T follicular helper cell (primary cell): Measurements from ENCODE around the gene TMEM120A.

Experiments used
- DNase-seq: peaks from one replicate; pipeline ENCODE4 v3.0.0-alpha.2; 2020; ENCODE audit warnings: low read depth

TMEM120A gene

GRCh38 chr7:75981203-75981452, 13.3 kb downstream of the TMEM120A start:
- no peak for DNase-seq

- no peak for DNase-seq
Measured at GRCh38 chr7:75980430-75981202, 13.8 kb downstream of the TMEM120A start.

DNA sequence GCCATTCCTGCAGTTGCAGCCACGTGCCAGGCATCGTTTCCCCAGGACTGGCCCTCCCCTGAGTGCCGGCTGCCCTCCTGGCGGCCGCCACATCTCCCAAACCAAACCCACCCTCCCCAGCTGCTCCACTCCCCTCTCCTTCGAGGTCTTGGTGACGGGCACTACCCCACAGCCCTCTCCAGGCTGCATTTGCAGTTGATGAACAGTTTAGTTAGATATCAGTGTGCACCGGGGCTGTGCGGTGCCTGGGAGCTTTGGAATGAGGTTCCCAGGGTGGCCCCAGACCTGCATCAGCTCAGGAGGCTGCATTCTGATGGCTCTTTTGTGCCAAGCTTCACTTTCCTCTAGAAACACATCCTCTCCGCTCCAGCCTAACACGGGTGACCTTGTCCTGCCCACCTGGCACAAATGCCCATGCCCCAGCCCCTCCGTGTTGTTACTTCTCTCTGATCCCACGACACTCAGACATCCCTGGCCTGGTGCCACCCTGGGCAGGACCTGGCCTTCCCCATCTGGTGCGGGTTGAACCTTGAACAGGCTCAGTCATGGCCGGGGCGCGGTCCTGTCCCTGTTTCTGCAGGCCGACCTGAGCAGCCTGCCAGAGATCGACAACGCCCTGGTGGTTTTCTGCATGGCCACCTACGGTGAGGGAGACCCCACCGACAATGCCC, 14.5 kb downstream of the TMEM120A start:
- no peak for DNase-seq

GRCh38 chr7:75977743-75978142, 16.7 kb downstream of the TMEM120A start:
- DNase-seq: no peak

- no peak for DNase-seq
Measured at GRCh38 chr7:75971961-75972763, 22.2 kb downstream of the TMEM120A start.

DNA sequence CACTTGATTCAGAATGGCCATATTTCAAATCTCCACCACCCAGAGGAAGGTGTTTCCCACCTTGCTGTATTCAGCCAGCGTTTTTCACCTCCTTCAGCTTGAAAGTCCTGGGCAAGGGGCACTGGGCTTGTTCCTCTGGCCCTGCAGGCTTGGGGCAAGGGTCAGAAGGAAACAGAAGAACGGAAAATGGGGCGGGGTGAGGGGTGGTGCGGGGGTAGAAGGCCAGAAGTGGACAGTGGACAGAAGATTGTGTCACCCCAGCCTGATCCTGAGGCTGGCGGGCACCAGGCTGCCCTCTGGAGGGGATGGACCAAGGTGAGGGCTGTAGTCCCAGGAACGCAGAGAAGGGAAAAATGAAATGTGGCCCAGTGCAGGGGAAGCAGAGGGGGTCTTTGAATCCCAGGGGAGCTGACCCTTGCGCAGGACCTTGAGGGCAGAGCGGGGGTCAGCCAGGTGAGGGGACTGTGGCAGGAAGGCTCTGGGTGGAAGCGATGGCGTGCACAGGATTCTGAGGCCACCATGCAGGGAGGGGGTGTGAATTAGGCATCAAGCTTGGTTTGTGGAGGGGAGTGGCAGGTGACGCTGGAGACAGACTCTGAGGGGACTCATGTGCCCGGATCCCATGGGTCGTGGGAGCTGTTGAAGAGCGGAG, 23.0 kb downstream of the TMEM120A start:
- DNase-seq: no peak

DNA sequence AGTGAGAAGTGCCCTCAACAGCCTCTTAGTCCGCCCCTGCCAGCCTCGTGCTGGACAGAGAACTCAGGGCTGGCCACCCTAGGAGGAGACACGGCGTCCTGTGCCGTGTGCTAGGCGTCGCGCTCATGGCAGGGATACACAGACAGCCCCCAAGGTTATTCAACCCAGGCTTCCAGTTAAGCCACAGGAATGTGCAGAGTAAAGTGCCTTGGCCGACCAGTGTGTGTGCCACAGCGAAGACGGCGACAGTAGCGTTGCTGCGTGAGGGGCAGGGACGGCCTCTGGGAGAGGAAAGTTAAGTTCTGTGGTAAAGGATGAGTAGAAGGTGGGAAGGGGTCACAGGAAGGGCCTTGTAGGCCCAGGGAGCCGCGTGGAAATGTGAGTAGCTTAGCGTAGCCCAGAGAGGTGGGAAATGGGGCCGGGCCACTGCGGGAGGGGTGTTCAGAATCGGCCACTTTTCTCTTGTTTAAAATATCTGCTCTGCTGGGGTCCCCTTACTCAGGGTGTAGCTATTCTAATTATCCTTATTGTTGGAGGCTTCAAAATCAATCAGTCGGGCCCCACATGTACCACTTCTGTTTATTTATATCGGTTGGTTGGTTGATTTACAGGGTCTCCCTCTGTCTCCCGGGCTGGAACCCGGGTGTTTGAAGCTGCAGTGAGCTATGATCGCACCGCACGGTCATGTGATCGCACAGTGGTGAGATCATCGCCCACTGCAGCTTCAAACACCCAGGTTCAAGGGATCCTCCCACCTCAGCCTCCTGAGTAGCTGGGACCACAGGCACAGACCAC, 24.5 kb downstream of the TMEM120A start:
- no peak for DNase-seq

- DNase-seq: no peak
Measured at GRCh38 chr7:75969182-75969581, 25.2 kb downstream of the TMEM120A start.

GRCh38 chr7:75968561-75969001, 25.8 kb downstream of the TMEM120A start:
- DNase-seq: no peak

DNA sequence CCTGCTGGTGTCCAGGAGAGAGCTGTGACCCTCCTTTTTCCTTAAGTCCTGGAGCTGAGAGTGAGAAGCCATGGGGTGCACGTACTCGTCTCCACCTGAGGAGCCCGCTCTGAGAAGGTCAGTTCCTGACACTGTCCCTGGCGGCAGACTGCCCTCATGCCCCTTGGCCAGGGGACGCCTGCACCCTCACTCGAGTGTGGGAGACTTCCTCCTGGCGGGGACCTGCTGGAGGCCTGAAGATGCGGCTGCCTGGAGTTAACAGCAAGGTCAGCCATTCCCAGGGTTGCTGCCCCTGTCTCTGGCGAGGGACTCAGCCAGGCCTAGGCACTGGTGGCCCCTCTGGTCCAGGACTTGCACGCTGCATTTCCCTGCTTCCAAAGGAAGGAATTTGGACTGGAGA, 26.4 kb downstream of the TMEM120A start:
- DNase-seq: no peak

DNA sequence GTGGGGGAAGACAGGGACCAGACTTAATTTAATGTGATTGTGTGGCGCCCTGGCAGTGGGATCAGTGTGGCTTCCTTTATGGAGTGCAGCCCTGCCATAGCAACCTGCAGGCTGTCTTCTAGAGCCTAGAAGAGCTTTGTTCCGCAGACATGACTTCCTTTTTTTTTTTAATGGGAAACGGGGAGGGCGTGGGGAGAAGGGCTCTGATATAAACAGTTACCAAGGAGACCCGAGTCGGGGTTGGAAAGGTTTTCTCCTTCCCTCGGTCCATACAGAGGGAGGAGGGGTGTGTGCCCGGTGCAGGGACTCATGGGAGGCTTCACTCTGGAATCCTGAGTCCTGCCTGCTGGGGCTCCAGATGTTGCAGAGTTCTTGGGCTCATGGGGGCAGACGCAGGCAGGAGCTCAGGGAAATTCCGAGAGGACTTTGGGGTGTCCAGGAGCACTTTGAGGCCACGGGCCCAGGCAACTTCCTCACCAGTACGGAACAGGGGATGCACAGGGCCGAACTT, 26.9 kb downstream of the TMEM120A start:
- DNase-seq: no peak

DNA sequence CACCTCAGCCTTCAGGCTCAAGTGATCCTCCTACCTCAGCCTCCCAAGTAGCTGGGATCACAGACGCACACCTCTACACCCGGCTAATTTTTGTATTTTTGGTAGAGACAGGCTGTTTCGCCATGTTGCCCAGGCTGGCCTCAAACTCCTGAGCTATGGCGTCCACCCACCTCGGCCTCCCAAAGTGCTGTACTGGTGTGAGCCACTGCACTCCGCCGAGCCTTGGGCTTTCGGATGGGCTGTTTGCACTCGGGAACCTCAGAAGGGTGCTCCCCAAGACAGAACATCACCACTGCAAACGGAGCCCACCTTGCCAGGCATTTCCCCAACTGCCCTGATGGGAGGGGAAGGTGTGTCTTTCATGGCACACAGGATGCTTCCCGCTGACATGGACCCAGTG, 27.3 kb downstream of the TMEM120A start:
- no peak for DNase-seq

DNA sequence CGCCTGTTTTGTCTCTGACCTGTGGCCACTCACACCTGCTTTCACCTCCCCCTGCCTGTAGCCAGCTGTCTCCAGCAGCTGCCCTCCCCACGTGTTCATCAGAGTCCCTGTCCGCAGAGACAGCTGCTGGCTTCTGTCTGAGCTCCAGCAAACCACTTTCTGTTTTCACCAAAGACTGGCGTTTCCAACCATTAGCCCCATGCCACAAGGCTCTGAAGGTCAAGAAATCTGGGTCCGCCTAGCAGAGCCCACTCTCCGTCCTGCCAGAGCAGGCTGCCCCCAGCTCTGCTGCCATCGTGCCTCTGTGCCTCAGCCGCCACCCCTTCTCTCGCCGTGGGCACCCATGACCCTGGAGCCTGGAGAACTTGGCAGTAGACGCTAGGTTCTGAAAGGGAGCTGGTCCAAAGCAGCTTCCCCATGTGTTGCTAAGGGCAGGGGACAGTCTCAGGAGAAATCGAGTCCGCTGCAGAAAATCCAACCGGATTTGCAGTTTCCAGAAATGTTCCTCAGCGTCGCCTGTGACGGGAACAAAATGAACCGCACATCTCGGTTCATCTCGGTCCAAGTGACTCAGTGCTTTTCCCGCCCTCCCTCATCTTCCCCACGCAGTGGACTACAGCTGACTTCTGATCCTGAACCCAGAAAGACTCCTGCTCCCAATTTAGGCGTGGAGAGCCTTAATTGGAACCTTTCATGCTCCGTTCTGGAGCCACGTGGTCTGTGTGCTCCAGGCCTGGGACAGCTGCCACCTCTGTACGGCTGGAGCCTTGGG, 28.0 kb downstream of the TMEM120A start:
- no peak for DNase-seq

GRCh38 chr7:75965617-75966016, 28.8 kb downstream of the TMEM120A start:
- DNase-seq: no peak

DNA sequence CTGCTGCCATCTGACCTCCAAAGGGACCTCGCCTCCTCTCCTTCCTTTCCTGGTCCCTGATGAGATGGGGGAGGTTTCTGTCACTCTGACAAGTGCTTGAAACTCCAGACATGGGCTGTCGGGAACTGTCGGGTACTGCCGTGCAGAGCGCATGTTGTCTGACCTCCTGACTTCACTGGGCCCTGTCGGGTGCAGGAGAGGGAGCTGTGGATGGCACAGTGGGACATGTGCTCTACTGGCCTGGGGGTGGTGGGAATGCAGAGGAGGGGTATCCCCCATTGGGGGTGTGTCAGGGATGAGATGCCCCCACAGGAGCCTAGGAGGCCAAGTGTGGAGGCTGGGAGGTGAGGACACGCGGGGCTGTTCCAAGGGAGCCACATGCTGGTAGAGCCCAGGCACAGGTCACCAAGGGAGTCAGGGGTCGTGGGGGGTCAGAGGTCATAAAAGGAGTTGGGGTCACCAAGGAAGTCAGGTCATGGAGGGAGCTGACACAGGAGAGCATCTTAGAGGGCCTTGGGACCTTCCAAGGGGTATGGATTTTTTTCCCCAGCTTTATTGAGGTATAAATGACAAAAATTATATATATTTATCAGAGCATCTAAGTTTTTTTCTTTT, 30.9 kb downstream of the TMEM120A start:
- DNase-seq: no peak

GRCh38 chr7:75962607-75963380, 31.6 kb downstream of the TMEM120A start:
- DNase-seq: no peak

- no peak for DNase-seq
Measured at GRCh38 chr7:75961218-75961617, 33.2 kb downstream of the TMEM120A start.

DNA sequence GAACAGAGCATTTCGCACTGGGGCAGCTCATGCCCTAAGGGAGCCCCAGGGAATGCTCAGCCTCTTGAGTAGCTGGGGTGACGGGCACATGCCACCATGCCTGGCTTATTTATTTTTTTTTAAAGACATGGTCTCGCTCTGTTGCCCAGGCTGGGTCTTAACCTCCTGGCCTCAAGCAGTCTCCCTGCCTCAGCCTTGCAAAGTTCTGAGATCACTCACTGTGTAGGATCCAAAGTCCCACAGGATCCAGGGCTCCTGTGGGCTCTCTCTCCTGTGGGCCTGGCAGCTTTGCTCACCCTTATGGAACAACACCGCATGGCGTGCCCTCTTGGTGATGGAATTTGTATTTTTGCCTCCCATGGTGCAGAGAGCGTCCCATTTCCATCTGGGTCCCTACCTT, 34.0 kb downstream of the TMEM120A start:
- DNase-seq: no peak

GRCh38 chr7:75958802-75959543, 35.4 kb downstream of the TMEM120A start:
- no peak for DNase-seq
